Tongue (tissue), 2 donors: ENCODE results near the gene GLRA3. TPM values are rescaled to one million over a fixed set of nuclear protein-coding genes. Genes with fewer than 3 reads are reported as not detected.
"Not testable (repeated sequence)": the region's sequence is repeated elsewhere in the genome, so short reads cannot be mapped to it uniquely, and the experiment has no call there.

Experiments used
- DNase-seq: peaks from one replicate; pipeline ENCODE4 v3.0.0-alpha.2; 2015
- total RNA-seq: library from RNA; depleted of rRNA; stranded (reverse); fragments of >200 nt; gene quantifications from one replicate; pipeline ENCODE4 v1.2.3, GENCODE V29; 2014

The GLRA3 gene
- total RNA-seq: not detected

- DNase-seq: peak; percentile 80
Observed at GRCh38 chr4:174828845-174829701, at the start of gene GLRA3. Gene GLRA3 (minus strand): TSS chr4:174829247. CDS start chr4:174828811, 436 bp downstream.

DNA sequence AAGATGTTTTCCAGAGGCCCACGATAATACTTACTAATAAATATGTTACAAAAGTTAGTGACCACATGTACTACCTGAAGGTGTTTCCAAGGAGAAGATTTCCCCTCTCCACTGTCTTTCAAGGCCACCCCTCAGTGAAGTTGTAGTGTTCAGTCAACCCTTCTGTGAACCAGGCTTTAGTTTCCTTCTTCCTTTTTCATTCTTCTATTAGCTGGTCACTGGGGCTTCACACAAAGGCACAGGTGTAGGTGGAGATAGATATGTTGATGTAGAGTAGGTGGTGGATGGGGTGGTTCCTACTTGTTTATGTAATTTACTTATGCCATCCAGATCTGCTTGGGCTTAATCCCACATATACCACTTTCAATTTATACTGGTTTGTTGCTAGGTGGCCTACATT lies 45.9 kb upstream of the GLRA3 start:
- DNase-seq: no peak

- DNase-seq: no peak
Observed at GRCh38 chr4:174873931-174874330, 44.9 kb upstream of the GLRA3 start.

DNA sequence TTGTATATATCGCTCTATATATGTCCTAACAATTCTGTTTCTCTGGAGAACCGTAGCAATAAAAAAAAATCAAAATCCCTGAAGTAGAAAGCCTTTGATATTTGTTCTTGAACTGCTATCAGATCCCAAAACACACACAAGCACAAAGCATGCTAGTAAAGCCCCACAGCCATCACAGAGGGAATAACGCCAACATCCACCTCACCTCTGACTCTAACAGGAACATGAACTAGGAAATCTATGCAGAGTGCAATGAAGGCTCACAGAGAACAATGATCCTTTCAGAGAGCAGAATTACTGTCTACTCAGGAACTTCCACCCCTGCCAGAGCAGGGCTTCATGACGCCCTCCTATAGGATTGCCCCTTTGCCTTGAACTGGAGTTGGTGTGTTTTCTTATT lies 44.1 kb upstream of the GLRA3 start:
- DNase-seq: not testable (repeated sequence)

- DNase-seq: no peak
Observed at GRCh38 chr4:174871407-174871806, 42.4 kb upstream of the GLRA3 start.

- DNase-seq: no peak
Observed at GRCh38 chr4:174870311-174870710, 41.3 kb upstream of the GLRA3 start.

GRCh38 chr4:174869339-174869738 lies 40.3 kb upstream of the GLRA3 start:
- no peak for DNase-seq

GRCh38 chr4:174867903-174868302 lies 38.9 kb upstream of the GLRA3 start:
- no peak for DNase-seq

DNA sequence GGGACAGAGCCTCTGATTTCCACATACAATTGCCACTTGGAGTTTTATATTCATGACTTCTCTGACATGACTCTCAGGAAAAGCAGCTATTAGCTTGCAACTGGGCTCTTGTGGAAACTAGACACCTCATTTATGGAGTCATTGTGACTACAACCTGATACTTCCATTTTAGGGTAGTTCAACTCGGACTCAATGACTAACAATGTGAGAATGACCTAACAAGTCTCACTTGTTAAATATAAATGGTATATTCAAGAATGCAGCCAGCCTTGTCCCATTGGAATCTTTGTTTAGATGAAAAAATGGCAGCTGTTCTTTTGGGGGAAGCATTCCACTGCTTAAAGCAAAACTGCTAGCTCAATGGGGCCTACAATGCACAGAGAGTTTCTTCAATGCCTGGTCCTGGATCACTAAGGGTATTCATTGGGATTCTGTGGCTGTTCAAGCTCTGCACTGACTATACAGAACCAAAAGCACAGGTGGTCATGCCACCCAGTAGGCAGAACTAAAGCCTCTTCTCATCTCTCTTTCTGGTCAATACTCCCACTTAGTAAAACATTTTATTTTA lies 36.5 kb upstream of the GLRA3 start:
- no peak for DNase-seq

- DNase-seq: no peak
Observed at GRCh38 chr4:174864031-174864430, 35.0 kb upstream of the GLRA3 start.

- DNase-seq: no peak
Observed at GRCh38 chr4:174860588-174860987, 31.5 kb upstream of the GLRA3 start.

DNA sequence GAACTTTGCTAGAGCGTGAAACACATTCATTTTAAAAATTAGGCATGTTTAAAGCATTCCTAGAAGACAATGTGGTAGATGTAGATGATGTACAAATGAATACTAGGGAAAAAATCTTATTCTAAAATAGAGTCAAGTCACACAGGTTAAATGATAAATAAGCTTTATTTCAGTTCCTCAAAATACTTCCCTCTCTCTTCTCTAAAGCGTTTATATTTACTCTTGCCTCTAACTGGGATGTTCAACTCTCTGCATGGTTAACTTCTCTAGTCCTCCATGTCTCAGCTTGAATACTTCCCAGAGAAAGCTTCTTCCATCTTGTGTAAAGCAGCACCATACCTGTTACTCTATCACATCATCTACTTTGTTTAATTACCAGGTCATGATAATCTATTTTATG lies 30.9 kb upstream of the GLRA3 start:
- DNase-seq: no peak

DNA sequence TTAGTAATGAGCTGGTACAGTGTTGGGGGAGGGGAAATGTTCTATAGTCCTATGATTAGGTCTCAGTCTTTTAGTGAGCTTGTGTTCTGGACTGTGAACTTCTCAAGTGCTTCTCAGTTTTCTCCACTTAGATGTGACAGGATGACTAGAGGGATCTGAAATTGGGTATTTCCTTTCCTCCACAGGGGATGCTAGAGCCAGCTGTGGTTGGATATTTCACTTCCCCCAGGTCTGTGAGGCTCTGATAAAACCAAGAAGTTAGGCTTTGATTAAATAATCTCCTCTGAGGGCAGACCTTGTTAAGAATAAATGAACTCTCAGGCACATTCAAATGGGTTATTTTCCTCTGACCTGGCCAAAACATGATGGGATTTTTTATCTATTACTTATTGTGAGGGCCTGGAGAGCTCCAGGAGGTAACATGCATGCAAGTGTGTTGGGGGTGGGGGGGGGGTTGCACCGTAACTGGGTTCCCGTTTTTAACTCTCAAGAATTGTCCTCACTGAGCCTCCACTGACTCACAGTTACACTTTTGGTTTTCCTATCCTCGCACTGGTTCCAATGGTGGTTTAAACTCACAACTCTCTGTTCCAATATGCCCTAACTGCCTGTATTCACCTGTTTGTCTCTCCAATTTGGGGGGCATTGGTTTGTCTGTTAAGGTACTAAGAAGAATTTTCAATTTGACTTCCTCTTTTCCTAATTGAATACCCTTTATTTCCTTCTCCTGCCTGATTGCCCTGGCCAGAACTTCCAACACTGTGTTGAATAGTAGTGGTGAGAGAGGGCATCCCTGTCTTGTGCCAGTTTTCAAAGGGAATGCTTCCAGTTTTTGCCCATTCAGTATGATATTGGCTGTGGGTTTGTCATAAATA lies 28.1 kb upstream of the GLRA3 start:
- DNase-seq: no peak

- DNase-seq: no peak
Observed at GRCh38 chr4:174855050-174855449, 26.0 kb upstream of the GLRA3 start.

DNA sequence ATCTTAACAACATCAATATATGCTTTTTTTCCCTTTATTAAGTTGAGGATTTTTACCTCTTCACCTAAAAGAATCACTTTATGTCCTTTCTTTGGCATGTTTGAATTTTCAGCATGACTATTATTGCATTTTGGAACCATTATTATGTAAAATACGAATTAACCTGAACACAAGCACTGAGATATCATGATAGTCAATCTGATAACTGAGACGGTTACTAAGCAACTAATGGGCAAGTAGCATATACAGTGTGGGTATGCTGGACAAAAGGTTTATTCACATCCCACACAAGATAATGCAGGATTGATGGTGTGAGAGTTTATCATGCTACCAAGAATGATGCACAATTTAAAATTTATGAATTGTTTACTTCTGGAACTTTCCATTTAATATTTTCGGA lies 24.6 kb upstream of the GLRA3 start:
- no peak for DNase-seq

DNA sequence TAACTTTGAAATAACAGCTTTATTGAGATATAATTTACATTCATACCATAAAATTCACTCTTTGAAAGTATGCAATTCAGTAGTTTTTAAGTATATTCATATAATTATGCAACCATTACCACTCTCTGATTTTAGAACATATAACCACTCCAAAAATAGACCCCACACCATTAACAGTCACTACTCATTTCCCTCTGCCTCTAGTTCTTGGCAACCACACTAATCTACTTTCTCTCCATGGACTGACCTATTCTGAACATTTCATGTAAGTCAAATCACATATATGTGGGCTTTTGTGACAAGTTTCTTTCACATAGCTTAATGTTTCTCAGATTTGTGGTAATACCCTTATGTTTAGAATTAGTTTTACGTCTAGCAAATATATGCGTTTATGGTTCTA lies 19.5 kb upstream of the GLRA3 start:
- DNase-seq: no peak

- no peak for DNase-seq
Observed at GRCh38 chr4:174847801-174848427, 18.9 kb upstream of the GLRA3 start.

GRCh38 chr4:174835536-174835935 lies 6.5 kb upstream of the GLRA3 start:
- no peak for DNase-seq

DNA sequence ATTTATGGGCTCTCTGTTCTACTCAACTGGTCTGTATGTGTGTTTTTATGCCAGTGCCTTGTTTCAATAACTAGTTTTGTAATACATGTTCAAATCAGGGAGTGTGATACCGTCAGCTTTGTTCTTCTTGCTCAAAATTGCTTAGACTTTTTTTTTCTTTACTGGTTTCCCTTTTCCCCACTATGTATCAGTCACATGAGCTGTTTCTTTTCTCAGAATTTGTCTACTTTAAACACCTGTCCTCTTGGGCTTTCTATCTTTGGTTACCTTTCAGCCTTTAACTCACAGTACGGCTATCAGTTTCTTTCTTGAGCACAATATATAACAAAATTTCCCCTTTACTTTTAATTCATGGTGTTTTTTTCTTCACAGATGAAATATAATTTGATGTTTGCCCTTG lies 5.4 kb upstream of the GLRA3 start:
- no peak for DNase-seq

DNA sequence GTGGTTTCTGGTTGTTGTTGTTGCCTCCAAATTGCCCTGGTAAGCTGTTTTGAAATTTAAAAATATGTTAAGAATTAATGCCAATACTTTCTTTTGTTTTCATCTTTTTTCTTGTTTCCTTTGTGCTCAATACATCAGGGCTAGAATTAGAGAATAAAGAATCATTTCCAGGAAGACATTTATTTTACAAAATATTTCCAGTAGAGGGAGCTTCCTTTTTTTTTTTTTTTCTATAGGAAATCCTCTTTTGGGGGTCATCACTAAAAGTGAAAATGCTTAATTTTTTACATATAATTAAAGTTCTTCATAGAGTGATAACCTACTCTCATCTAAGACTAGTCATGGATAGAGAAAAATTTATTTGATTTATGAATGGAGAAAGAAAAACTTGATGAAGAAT lies 2.4 kb downstream of the GLRA3 start:
- DNase-seq: no peak

GRCh38 chr4:174815282-174815681 lies 13.8 kb downstream of the GLRA3 start:
- no peak for DNase-seq

GRCh38 chr4:174813292-174813691 lies 15.8 kb downstream of the GLRA3 start:
- DNase-seq: no peak

GRCh38 chr4:174810834-174811233 lies 18.2 kb downstream of the GLRA3 start:
- DNase-seq: no peak
